HUES48 (cell line): ENCODE data around the gene DOCK7.
"Not testable (repeated sequence)": the region's sequence is repeated elsewhere in the genome, so short reads cannot be mapped to it uniquely, and the experiment has no call there.

Source experiments
- H3K27ac ChIP-seq: one replicate; pipeline ENCODE4 v1.7.0; 2013; ENCODE audit warnings: low read depth, low read length, inconsistent platforms
- H3K27me3 ChIP-seq: 2 replicates; pipeline ENCODE4 v1.6.1; 2013; ENCODE audit warnings: mild to moderate bottlenecking, low read length; ENCODE audit not compliant: control insufficient read depth, insufficient read depth
- H3K36me3 ChIP-seq: 2 replicates; pipeline ENCODE4 v1.6.1; 2013; ENCODE audit warnings: low read length; ENCODE audit not compliant: control insufficient read depth, insufficient read depth
- H3K4me1 ChIP-seq: 2 replicates; pipeline ENCODE4 v1.6.1; 2013; ENCODE audit warnings: mild to moderate bottlenecking, low read length; ENCODE audit not compliant: control insufficient read depth, insufficient read depth
- H3K4me3 ChIP-seq: 2 replicates; pipeline ENCODE4 v1.5.1; 2013; ENCODE audit warnings: mild to moderate bottlenecking, low read depth, low read length
- H3K9ac ChIP-seq: 2 replicates; pipeline ENCODE4 v1.6.1; 2013; ENCODE audit warnings: mild to moderate bottlenecking, low read depth, low read length, moderate library complexity
- H3K9me3 ChIP-seq: 2 replicates; pipeline ENCODE4 v1.6.1; 2013; ENCODE audit warnings: low read length; ENCODE audit not compliant: control insufficient read depth, insufficient read depth

Gene DOCK7

DNA sequence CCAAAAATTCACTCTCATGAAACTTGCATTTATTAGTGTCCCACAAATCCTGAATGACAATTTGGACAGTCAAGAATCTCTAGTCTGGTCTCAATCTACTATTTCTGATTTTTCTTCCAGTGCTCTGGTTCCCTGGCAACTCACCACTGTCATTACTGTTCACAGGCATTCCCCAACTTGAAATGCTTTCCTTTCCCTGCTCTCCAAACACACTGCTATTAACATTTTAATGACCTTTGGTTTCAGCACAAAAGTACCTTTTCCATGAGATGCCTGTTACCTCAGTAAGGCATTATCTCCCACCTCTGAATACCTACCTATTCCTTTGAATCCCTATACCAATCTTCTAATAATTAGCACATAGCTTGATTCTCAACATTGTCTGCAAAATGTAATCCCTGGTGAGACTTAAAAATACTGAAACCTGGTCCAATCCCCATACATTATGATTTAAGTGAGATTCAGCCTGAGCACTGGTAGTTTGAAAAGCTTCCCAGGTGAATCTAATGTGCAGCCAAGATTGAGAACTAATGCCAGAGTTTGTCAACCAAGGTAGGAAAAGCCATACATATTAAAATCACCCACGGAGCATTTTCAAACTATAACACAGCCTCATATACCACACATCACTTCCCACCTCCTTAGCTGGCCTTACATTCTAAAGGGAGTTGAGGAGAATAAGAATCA, 102.6 kb downstream of the DOCK7 start:
- H3K9ac ChIP-seq, result no peak overlapping the region
- H3K4me3 ChIP-seq, result peak overlapping the region; percentile 26; the same call in 1 of the 2 replicates
- peaks cover 22% of the 10 kb centered on the region for H3K4me1 ChIP-seq
- H3K27me3 ChIP-seq, result no peaks in the 10 kb centered on the region
- H3K27ac ChIP-seq, result peak overlapping the region; percentile 71
- no peaks in the 10 kb centered on the region for H3K36me3 ChIP-seq
- no peaks in the 10 kb centered on the region for H3K9me3 ChIP-seq

DNA sequence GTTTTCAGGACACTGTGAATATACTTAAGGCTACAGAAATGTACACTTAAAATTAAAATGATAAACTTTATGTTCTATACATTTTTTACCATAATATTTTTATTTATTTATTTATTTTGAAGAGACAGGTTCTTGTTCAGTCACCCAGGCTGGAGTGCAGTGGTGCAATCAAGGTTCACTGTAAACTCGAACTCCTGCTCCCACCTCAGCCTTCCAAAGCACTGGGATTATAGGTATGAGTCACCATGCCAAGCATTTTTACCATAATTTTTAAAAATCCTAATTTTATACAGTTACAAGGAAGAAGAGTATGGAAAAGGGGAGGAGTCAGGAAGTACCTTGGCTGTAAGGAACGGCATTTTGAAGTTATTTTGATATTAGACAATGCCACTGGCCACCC, 114.5 kb downstream of the DOCK7 start:
- H3K9ac ChIP-seq, result no peak overlapping the region
- no peaks in the 10 kb centered on the region for H3K27me3 ChIP-seq
- no peak overlapping the region for H3K27ac ChIP-seq
- H3K9me3 ChIP-seq, result no peaks in the 10 kb centered on the region
- no peak overlapping the region for H3K4me3 ChIP-seq
- no peaks in the 10 kb centered on the region for H3K36me3 ChIP-seq
- H3K4me1 ChIP-seq, result peaks cover 6% of the 10 kb centered on the region

DNA sequence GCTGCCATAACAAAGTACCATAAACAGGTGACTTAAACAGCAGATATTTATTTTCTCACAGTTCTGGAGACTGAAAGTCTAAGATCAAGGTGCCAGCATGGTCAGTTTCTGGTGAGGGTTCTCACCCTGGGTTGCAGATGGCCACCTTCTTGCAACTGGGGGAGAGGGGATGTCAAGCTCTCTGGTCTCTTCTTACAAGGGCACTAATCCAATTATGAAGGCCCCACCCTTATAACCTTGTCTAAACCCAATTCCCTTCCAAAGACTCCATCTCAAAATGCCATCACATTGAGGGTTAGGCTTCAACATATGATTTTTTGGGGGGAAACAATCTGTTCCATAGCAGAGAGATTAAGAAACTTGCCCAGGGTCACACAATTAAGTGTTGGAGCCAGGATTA, 115.7 kb downstream of the DOCK7 start:
- no peaks in the 10 kb centered on the region for H3K9me3 ChIP-seq
- no peaks in the 10 kb centered on the region for H3K27me3 ChIP-seq
- no peak overlapping the region for H3K4me3 ChIP-seq
- no peak overlapping the region for H3K27ac ChIP-seq
- H3K9ac ChIP-seq, result no peak overlapping the region
- H3K4me1 ChIP-seq, result peaks cover 6% of the 10 kb centered on the region
- no peaks in the 10 kb centered on the region for H3K36me3 ChIP-seq

DNA sequence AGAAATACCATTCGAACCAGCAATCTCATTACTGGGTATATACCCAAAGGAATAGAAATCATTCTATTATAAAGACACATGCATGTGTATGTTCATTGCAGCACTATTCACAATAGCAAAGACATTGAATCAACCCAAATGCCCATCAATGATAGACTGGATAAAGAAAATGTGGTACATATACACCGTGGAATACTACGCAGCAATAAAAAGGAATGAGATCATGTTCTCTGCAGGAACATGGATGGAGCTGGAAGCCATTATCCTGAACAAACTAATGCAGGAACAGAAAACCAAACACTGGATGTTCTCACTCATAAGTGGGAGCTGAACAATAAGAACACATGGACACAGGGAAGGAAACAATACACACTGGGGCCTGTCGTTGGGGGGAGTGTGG, 116.7 kb downstream of the DOCK7 start:
- H3K27me3 ChIP-seq, result not testable (repeated sequence)

DNA sequence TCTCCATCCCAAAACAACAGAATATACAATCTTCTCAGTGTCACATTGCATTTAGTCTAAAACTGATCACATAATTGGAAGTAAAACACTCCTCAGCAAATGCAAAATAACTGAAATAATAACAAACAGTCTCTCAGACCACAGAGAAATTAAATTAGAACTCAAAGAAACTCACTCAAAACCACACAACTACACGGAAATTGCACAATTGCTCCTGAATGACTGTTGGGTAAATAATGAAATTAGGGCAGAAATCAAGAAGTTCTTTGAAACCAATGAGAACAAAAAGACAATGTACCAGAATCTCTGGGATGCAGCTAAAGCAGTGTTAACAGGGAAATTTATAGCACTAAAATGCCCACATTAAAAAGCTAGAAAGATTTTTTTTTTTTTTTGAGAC, 120.3 kb downstream of the DOCK7 start:
- not testable (repeated sequence) for H3K9ac ChIP-seq, H3K36me3 ChIP-seq, H3K4me3 ChIP-seq, H3K27ac ChIP-seq, H3K27me3 ChIP-seq, H3K4me1 ChIP-seq, H3K9me3 ChIP-seq

More for the DNA sequence above, 116.7 kb downstream of the DOCK7 start:
- H3K36me3 ChIP-seq, H3K4me1 ChIP-seq, H3K9me3 ChIP-seq, H3K9ac ChIP-seq, H3K4me3 ChIP-seq, H3K27ac ChIP-seq: not testable (repeated sequence)

DNA sequence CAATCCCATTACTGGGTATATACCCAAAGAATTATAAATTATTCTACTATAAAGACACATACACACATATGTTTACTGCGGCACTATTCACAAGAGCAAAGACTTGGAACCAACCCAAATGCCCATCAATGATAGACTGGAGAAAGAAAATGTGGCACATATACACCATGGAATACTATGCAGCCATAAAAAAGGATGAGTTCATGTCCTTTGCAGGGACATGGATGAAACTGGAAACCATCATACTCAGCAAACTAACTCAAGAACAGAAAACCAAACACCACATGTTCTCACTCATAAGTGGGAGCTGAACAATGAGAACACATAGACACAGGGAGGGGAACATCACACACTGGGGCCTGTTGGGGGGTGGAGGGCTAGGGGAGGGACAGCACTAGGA, 121.0 kb downstream of the DOCK7 start:
- H3K36me3 ChIP-seq, H3K4me1 ChIP-seq, H3K9me3 ChIP-seq: not testable (repeated sequence)

DNA sequence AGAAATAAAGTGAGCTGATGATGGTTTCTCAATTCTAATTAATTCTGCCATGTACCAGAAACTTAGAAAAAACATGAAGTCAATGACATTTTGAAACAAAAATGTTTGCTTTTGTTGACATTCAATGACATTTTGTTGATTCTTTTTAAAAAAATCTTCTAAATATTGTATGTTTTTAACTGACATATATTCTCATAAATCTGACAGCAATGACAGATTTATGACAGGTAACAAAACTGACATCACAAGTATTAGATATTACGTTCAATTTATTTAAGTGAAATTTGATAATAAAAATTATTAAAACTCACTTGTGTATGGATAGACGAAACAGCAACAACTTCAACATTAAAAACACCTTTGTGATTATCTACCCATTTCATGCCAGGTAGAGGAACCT, 126.9 kb downstream of the DOCK7 start:
- H3K4me3 ChIP-seq, result no peak overlapping the region
- H3K27ac ChIP-seq, result no peak overlapping the region
- no peaks in the 10 kb centered on the region for H3K9me3 ChIP-seq
- no peak overlapping the region for H3K9ac ChIP-seq
- no peaks in the 10 kb centered on the region for H3K27me3 ChIP-seq
- no peaks in the 10 kb centered on the region; the same call in 1 of the 2 replicates for H3K36me3 ChIP-seq
- H3K4me1 ChIP-seq, result no peaks in the 10 kb centered on the region

More for the DNA sequence above, 121.0 kb downstream of the DOCK7 start:
- not testable (repeated sequence) for H3K4me3 ChIP-seq, H3K9ac ChIP-seq, H3K27me3 ChIP-seq, H3K27ac ChIP-seq

DNA sequence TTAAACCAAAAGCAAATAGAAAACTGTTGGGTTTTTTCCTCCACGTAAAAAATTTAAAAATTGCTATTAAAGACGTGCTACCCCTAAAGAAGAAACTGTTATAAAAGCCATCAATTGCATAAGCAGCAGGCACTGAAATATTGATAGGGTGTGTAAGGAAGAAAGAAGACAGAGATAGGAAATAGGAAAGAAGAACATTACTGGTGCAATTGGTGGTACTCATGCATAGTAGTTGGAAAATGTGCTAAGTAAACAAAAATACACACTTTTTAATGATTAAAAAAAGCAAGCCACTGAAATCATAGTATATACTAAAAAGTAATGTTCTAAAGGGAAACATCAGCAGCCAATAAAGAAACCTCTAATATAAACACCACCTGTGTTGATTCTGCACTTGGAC, 143.6 kb downstream of the DOCK7 start:
- Histone ChIP-seq H3K9me3 (no peaks in the 10 kb centered on the region), H3K36me3 (peaks cover 12% of the 10 kb centered on the region; the same call in 1 of the 2 replicates), H3K27ac (no peak overlapping the region), H3K9ac (no peak overlapping the region), H3K27me3 (no peaks in the 10 kb centered on the region), H3K4me1 (no peaks in the 10 kb centered on the region), H3K4me3 (no peak overlapping the region)

DNA sequence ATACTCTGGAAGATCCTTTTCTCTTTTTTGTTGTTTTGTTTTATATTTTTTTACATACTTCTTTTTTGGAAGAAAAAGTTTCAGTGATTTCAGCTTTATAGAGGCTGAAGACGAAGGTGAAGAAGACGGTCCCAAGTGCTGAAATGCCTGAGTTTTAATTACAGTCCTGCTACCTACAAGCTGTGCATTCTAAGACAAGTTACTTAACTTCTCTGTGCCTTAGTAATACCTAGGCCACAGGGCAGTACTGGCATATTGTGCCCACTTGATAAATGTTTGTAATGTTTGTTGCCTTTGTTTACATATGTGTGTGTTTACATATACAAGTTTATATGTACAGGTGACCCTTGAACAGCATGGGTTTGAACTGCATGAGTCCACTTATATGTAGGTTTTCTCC, 147.1 kb downstream of the DOCK7 start:
- Histone ChIP-seq H3K36me3 (peaks cover 19% of the 10 kb centered on the region), H3K27ac (no peak overlapping the region), H3K9ac (no peak overlapping the region), H3K27me3 (no peaks in the 10 kb centered on the region), H3K4me1 (peaks cover 19% of the 10 kb centered on the region), H3K9me3 (no peaks in the 10 kb centered on the region), H3K4me3 (no peak overlapping the region)

DNA sequence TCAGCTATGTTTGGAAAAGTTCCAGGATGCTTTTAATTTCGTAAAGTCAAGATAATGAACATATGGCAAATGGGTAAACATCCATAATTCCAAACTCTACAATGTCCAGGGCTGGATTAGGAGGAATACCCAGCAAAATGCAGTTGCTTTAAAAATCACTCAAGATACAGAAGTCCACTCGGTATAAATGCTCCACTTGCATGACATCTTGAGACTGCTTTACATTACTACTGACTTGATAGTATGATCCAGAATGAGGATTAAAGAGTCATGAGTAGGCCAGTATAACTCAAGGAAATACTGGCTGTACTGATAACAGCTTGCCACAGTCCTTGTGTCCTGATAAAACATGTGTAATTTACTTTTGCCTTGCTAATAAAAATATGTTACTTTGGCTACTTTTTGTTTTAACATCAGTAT, 149.1 kb downstream of the DOCK7 start:
- Histone ChIP-seq H3K9me3 (no peaks in the 10 kb centered on the region), H3K27ac (no peak overlapping the region), H3K4me1 (peaks cover 19% of the 10 kb centered on the region), H3K36me3 (peaks cover 23% of the 10 kb centered on the region), H3K9ac (no peak overlapping the region), H3K4me3 (no peak overlapping the region), H3K27me3 (no peaks in the 10 kb centered on the region)

DNA sequence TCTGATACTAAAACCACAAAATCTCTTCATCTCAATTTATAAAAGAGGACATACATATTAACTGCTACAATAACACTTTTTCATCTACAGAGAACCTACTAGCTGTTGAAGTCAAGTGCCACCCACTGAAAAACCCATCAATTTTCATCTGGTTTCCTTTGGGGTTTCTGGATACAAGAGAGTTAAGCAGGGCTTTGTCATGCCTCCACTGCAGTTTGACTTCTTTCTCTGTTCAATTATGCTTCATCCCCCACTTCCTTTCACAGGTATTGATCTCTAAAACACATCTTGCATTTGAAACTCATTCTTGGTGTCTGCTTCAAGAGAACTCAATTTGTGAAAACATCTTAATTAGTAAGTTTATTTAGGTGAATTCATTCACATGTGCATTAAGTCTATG, 151.3 kb downstream of the DOCK7 start:
- H3K27ac ChIP-seq, result peak overlapping the region; percentile 48
- H3K36me3 ChIP-seq, result peaks cover 19% of the 10 kb centered on the region
- H3K4me1 ChIP-seq, result peaks cover 19% of the 10 kb centered on the region
- H3K9me3 ChIP-seq, result no peaks in the 10 kb centered on the region
- H3K27me3 ChIP-seq, result no peaks in the 10 kb centered on the region
- no peak overlapping the region for H3K9ac ChIP-seq
- no peak overlapping the region; the same call in 1 of the 2 replicates for H3K4me3 ChIP-seq
